Measurements from ENCODE around the gene TTI1.
A peak's percentile ranks its signal among the peaks of the same experiment; 100 is the strongest.

Gene TTI1

DNA sequence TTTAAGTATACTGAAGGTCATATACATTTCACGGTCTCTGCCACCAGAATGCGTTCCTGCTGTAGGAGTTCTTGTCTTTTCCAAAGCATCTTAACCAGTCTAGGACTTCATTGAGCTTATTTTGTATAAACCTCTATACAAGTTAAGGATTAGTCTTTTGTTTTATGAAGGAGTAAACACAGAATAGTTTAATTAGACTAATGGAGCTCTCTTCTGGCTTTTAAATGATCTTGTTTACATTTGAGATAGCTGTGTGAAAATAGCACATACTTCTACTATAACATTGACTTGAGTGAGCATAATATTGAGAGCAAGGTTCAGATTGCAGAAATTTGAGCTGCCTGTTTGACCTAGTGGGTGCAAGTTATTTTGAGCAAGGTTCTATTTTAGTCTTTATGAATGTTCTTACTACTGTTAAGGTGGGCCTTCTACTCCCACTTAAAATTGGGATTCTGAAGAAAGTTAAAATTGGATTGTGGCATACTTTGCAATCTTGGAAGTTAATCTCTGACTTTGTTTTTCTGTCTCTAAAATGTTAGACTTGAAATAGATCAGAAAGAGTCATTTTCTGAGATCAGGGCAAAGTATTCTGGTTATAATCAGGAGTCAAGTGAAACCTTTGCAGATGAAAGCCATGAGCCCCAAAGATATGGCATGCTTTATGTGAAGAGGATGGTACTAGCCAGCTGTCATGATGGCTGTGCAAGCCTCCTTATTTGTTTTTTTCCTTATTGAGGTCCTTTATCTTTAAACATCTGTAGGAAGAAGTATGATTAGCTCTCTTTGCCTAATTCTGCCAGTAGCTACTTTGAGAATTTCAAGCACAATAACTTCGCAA, 42.1 kb upstream of the TTI1 start:
- in situ Hi-C loops (cut with MboI; ENCODE audit: low sequenced_read_pairs, unreplicated experiment), result no loop called here
- TF ChIP-seq CTCF (IDR thresholded peaks at IDR 0.05; ENCODE audit: borderline replicate concordance, control extremely low read depth, extremely low read depth, insufficient read depth, missing control alignments), result no peak
- DNase-seq (ENCODE audit: low spot score), result no peak

DNA sequence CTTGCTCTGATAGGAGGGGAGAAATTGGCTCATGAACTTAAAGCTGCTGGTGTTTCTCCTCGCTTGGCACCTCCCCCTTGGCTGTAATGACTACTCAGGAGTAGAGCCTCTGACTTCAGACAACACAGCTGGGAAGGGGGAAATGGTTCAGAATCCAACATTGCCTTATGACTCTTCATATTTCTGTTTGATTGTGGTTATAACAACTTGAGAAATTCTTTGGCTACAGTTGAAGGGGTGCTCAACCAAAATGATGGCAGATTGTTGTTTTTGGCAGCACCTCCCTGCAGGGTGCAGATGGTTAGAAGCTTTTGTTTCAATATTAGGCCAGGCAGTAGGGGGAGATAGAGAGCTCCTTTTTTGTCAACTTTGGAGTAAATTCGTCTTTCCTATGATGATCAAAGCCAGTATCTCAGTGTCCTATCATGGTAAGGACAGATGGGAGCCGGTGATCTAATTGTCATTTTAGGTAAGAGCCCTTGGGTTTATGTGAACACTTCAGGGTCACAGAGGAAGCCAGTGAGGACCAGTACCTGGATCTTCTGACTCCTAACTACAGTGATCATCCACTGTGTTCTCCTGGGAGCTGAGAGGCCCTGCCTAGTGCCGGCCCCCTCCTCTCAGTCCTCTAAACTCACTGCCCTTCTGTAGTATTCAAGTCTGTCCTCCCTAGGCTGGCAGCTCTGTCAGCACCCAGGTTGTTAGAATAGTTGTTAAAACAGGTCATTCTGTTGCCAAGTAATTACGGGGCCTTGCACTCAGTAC, 40.2 kb upstream of the TTI1 start:
- in situ Hi-C loops (cut with MboI; ENCODE audit: low sequenced_read_pairs, unreplicated experiment), result no loop called here
- DNase-seq (ENCODE audit: low spot score), result peak; percentile 49
- peak; percentile 44 for TF ChIP-seq CTCF (IDR thresholded peaks at IDR 0.05; ENCODE audit: borderline replicate concordance, control extremely low read depth, extremely low read depth, insufficient read depth, missing control alignments)

GRCh38 chr20:38072898-38073297, 39.6 kb upstream of the TTI1 start:
- DNase-seq (ENCODE audit: low spot score), result no peak
- in situ Hi-C loops (cut with MboI; ENCODE audit: low sequenced_read_pairs, unreplicated experiment), result no loop called here
- no peak for TF ChIP-seq CTCF (IDR thresholded peaks at IDR 0.05; ENCODE audit: borderline replicate concordance, control extremely low read depth, extremely low read depth, insufficient read depth, missing control alignments)

- DNase-seq (ENCODE audit: low spot score), result no peak
- TF ChIP-seq CTCF (IDR thresholded peaks at IDR 0.05; ENCODE audit: borderline replicate concordance, control extremely low read depth, extremely low read depth, insufficient read depth, missing control alignments), result no peak
- in situ Hi-C loops (cut with MboI; ENCODE audit: low sequenced_read_pairs, unreplicated experiment), result loop anchor here (10.0 kb wide), 1 partner anchor 97 kb away; the partner anchor contains the start of gene TGM2
Measured at GRCh38 chr20:38067717-38068365, 34.6 kb upstream of the TTI1 start.

DNA sequence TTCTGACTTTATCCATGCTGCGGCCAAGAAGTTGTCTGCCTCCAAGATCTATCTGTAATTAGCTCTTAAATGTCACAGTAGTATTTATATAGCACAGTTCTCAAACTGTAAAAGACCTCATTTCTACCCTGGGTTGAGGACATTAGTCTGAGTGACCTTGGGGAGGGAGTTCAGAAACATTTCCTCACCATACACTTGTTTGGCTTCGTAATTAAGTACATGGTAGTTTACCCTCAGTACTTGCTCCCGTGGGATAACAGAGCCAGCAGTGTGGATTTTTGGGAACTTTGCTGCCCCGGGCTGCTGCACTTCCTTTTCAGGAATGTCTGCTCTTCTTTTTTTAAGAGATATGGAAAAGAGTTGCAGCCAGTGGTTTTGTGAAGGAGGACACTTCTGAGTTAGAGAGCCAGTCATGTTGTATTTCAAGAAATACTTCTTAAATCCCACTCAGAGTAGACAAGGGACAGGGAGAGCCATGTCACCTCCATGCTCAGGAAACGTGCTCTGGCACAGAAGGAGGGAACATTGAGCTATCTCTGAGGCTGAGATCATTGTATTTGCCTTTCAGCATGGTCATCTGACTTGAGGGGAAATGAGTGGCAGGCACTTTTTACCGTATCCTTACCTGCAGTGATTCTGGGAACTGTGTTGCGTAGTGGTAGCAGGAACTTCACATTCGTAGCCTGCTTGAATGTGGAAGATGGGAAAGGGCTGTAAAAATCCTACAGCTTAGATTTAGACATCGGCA, 33.9 kb upstream of the TTI1 start:
- TF ChIP-seq CTCF (IDR thresholded peaks at IDR 0.05; ENCODE audit: borderline replicate concordance, control extremely low read depth, extremely low read depth, insufficient read depth, missing control alignments), result no peak
- no peak for DNase-seq (ENCODE audit: low spot score)
- in situ Hi-C loops (cut with MboI; ENCODE audit: low sequenced_read_pairs, unreplicated experiment), result loop anchor here (10.0 kb wide), 1 partner anchor 98 kb away; the partner anchor contains the start of gene TGM2

All from GM13976 (cell line).